IMR-90 (cell line): ENCODE data around the gene SESN3.

Experiments
- BHLHE40 ChIP-seq: fragments of 150-350 bp; IDR thresholded peaks from 2 replicates; pipeline ENCODE4 v1.6.1; 2016; ENCODE audit warnings: mild to moderate bottlenecking, low read depth, low read length
- CEBPB ChIP-seq: IDR thresholded peaks from 2 replicates; pipeline ENCODE4 v1.6.1; 2012; ENCODE audit warnings: low read depth, low read length, improper control_type of control experiment
- FOS ChIP-seq: fragments of 150-350 bp; IDR thresholded peaks from 2 replicates; pipeline ENCODE4 v1.6.1; 2016; ENCODE audit warnings: low read depth, low read length
- RAD21 ChIP-seq: IDR thresholded peaks from 2 replicates; pipeline ENCODE4 v1.6.1; 2012; ENCODE audit warnings: low read length, improper control_type of control experiment
- TF ChIP-seq, protein P1 (sequence below): conservative IDR thresholded peaks from 2 replicates; pipeline ENCODE4 v1.5.1; 2012; ENCODE audit warnings: mild to moderate bottlenecking, low read depth, low read length, improper control_type of control experiment
- TF ChIP-seq, protein P2 (sequence below): fragments of 150-350 bp; IDR thresholded peaks from 2 replicates; pipeline ENCODE4 v1.6.1; 2017; ENCODE audit warnings: mild to moderate bottlenecking, antibody characterized with exemption, low read length, low read depth

DNA sequence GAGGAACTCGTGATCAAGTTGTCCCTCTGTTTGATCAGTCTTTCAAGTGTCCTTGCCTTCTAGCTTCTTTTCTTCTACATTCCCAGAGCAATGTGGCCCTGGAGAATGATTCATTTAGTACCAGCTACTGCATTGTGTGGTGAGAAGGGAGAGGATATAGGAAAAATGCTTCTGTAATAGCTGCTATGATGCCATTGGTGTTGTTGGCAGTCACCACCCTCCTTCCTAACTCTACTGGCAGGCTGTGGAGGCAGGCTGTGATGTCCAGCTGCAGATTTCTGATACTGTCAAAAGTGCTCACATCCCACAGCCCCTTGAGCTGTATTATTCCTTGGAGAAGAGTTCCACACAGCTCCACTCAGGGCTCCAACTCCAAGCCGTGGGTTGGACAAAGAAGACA lies 88.6 kb downstream of the SESN3 start:
- TF ChIP-seq, protein P1, sequence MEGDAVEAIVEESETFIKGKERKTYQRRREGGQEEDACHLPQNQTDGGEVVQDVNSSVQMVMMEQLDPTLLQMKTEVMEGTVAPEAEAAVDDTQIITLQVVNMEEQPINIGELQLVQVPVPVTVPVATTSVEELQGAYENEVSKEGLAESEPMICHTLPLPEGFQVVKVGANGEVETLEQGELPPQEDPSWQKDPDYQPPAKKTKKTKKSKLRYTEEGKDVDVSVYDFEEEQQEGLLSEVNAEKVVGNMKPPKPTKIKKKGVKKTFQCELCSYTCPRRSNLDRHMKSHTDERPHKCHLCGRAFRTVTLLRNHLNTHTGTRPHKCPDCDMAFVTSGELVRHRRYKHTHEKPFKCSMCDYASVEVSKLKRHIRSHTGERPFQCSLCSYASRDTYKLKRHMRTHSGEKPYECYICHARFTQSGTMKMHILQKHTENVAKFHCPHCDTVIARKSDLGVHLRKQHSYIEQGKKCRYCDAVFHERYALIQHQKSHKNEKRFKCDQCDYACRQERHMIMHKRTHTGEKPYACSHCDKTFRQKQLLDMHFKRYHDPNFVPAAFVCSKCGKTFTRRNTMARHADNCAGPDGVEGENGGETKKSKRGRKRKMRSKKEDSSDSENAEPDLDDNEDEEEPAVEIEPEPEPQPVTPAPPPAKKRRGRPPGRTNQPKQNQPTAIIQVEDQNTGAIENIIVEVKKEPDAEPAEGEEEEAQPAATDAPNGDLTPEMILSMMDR, result no peak
- TF ChIP-seq BHLHE40, result no peak
- TF ChIP-seq CEBPB, result no peak
- TF ChIP-seq RAD21, result no peak
- TF ChIP-seq FOS, result no peak
- TF ChIP-seq, protein P2, sequence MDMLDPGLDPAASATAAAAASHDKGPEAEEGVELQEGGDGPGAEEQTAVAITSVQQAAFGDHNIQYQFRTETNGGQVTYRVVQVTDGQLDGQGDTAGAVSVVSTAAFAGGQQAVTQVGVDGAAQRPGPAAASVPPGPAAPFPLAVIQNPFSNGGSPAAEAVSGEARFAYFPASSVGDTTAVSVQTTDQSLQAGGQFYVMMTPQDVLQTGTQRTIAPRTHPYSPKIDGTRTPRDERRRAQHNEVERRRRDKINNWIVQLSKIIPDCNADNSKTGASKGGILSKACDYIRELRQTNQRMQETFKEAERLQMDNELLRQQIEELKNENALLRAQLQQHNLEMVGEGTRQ, result no peak
